AG04449 (cell line): ENCODE data around the gene MLX.
A peak's percentile ranks its signal among the peaks of the same experiment; 100 is the strongest.

Source experiments
- CTCF ChIA-PET: fragments of 350-600 bp; formaldehyde crosslinking; extraction: SDS; loops from one replicate; lab custom pipeline; 2021; ENCODE audit warnings: antibody characterized with exemption; lab: Yijun Ruan, JAX
- POLR2A ChIA-PET: fragments of 400-600, 350-600 bp; formaldehyde crosslinking; extraction: SDS; loops from one replicate; lab custom pipeline; 2020; ENCODE audit warnings: antibody characterized with exemption, inconsistent platforms; lab: Yijun Ruan, JAX
- DNase-seq: peaks from one replicate; pipeline ENCODE4 v3.0.0-alpha.2; 2010; ENCODE audit warnings: low read depth, low spot score
- H3K4me3 ChIP-seq: 2 replicates; pipeline ENCODE4 v1.5.1; 2011; ENCODE audit warnings: low read depth, mild to moderate bottlenecking, control low read depth, low read length
- TF ChIP-seq, protein P1 (sequence below): IDR thresholded peaks from one replicate; pipeline ENCODE4 v1.5.1; 2011; ENCODE audit warnings: mild to moderate bottlenecking, moderate library complexity, low read length, control low read depth, inconsistent platforms; ENCODE audit not compliant: insufficient read depth; ENCODE audit errors: missing control alignments

The MLX gene

DNA sequence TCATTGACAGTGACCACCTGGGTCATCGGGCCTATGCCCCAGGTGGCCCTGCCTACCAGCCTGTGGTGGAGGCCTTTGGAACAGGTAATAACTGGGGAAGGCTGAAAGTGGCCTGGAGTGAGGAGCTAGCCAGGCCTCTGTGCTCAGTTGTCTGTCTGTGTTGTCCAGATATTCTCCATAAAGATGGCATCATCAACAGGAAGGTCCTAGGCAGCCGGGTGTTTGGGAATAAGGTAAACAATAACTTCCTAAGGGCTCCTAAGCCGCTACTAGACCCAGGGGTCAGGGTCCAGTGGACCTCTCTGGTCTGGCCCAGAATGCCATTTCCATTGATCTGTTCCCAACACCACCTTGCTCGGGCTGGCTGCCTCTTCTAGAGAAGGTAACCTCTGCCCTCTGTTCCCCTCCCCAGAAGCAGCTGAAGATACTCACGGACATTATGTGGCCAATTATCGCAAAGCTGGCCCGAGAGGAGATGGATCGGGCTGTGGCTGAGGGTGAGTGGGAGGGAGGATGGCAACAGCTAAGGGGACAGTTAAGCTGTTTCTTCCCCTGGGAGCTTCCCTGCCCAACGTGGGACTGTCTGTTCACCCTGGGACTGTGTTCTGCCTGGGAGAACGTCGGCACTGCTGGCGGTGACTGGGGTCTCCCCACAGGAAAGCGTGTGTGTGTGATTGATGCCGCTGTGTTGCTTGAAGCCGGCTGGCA is 1.9 kb upstream of the MLX start:
- ChIA-PET POLR2A (interaction anchor here (1.1 to 1.2 kb wide), 2 partner anchors 10 to 142 kb away, joined by 3 to 4 read pairs; partner anchors contain the start of gene CAVIN1), CTCF (interaction anchor here (1.0 to 6.5 kb wide), 3 partner anchors 9 to 13 kb away, joined by 3 to 53 read pairs (median 3); partner anchors contain the start of gene PSMC3IP)
- TF ChIP-seq, protein P1, sequence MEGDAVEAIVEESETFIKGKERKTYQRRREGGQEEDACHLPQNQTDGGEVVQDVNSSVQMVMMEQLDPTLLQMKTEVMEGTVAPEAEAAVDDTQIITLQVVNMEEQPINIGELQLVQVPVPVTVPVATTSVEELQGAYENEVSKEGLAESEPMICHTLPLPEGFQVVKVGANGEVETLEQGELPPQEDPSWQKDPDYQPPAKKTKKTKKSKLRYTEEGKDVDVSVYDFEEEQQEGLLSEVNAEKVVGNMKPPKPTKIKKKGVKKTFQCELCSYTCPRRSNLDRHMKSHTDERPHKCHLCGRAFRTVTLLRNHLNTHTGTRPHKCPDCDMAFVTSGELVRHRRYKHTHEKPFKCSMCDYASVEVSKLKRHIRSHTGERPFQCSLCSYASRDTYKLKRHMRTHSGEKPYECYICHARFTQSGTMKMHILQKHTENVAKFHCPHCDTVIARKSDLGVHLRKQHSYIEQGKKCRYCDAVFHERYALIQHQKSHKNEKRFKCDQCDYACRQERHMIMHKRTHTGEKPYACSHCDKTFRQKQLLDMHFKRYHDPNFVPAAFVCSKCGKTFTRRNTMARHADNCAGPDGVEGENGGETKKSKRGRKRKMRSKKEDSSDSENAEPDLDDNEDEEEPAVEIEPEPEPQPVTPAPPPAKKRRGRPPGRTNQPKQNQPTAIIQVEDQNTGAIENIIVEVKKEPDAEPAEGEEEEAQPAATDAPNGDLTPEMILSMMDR: no peak
- H3K4me3 ChIP-seq: no peak overlapping the region
- no peak for DNase-seq

- CTCF ChIA-PET: interaction anchor here (0.9 to 6.5 kb wide), 3 partner anchors 9 to 540 kb away, joined by 3 to 53 read pairs (median 3); partner anchors contain the start of gene PSMC3IP
- POLR2A ChIA-PET: interaction anchor here (1.1 to 2.6 kb wide), 3 partner anchors 11 to 143 kb away, joined by 3 to 20 read pairs (median 4); partner anchors contain the start of genes CAVIN1 and PSMC3IP
- no peak overlapping the region for H3K4me3 ChIP-seq
- TF ChIP-seq, protein P1: no peak
- no peak for DNase-seq
Observed at GRCh38 chr17:42565523-42566214, 1.2 kb upstream of the MLX start.

DNA sequence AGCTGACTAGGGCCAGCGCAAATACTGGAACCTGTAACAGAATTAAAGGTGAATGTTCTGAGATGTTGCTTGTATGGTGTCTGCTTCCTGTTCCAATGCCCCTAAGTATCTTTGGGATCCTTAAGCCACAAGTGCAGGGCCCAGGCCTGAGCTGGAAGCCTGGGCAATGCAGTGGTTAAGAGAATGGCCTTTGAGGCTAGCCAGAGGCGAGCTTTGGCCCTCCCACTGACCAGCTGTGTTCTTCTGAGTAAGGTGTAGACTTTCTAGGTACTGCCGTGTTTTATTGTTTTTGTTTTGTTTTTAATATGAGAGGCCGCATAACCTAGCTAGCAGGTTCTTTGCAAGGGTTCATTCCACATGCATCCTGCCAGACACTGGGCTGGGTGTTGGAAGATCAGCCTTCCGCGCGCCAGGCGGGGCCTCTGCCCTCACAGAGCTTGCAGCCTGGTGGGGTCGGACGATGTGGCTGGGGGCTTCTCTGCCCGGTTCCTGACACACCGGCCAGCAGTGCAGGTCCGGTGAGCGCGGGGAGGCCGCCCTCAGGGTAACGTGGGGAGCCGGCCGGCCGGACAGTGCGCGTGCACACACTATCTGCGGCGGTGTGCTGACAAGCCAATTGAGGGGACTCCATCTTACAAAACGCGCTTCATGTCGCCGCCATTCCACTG is 551 bp upstream of the MLX start:
- TF ChIP-seq, protein P1: no peak
- ChIA-PET POLR2A (interaction anchor here (1.1 to 2.6 kb wide), 3 partner anchors 11 to 143 kb away, joined by 3 to 20 read pairs (median 4); partner anchors contain the start of genes CAVIN1 and PSMC3IP), CTCF (interaction anchor here (0.9 to 6.5 kb wide), 2 partner anchors 12 to 541 kb away, joined by 3 to 53 read pairs; partner anchors contain the start of gene PSMC3IP)
- peak overlapping the region; percentile 95 for H3K4me3 ChIP-seq
- no peak for DNase-seq

DNA sequence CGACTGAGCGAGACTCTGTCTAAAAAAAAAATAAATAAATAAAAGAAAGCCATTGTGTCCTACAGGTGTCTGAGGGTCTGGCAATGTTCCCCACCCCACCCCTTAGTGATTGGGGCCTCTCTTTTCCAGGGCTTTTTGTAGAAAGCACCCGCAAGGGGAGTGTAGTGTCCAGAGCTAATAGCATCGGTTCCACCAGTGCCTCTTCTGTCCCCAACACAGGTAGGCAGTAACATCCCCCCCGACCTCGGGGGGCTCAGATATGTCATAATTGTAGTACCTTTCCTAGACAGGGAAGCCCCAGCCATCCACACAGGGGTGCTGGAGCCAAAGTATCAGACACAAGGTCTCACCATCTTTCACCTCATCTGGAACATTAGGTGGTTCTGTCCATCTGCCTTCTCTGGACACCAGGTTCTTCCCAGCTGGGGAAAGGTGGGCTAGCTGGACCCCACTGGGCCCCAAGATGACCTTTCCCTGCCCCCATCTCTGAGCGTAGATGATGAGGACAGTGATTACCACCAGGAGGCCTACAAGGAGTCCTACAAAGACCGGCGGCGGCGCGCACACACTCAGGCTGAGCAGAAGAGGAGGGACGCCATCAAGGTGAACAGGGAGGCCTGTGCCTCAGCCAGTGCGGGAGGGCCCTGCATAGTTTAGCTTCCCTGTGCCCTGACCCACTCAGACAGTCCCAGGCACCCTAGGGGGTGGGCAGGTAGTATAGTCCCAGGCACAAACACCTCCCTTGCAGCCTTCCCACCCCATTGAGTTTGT is 1.6 kb downstream of the MLX start:
- no peak for DNase-seq
- TF ChIP-seq, protein P1: no peak
- ChIA-PET POLR2A (interaction anchor here (2.6 kb wide), 1 partner anchor 9 kb away, joined by 20 read pairs; the partner anchor contains the start of gene PSMC3IP), CTCF (interaction anchor here (2.6 to 6.5 kb wide), 2 partner anchors 10 to 112 kb away, joined by 8 to 53 read pairs; partner anchors contain the start of gene PSMC3IP)
- no peak overlapping the region; the same call in 1 of the 2 replicates for H3K4me3 ChIP-seq

- ChIA-PET CTCF (interaction anchor here (0.9 kb wide), 1 partner anchor 252 kb away, joined by 3 read pairs; the partner anchor contains the start of gene BECN1), POLR2A (no interaction called here)
- TF ChIP-seq, protein P1: no peak
- no peak overlapping the region for H3K4me3 ChIP-seq
- no peak for DNase-seq
Observed at GRCh38 chr17:42571435-42572225, 4.7 kb downstream of the MLX start.
